Measurements from ENCODE around the gene TAOK2.

- TF ChIP-seq CTCF (IDR thresholded peaks at IDR 0.05; ENCODE audit: low read depth, low read length) (no peak), MAX (IDR thresholded peaks at IDR 0.05; ENCODE audit: low read depth, low read length) (no peak)
Measured at GRCh38 chr16:30028438-30029076, 54.9 kb downstream of the TAOK2 start.

All from NB4 (cell line).